GM20431 (cell line): ENCODE measurements around the gene ACAP3.

Source experiments
- in situ Hi-C: fragments of 300-500 bp; cut with MseI, MboI; formaldehyde crosslinking; loops from one replicate; pipeline ENCODE4 v1.15.0; 2020; ENCODE audit warnings: low sequenced_read_pairs; ENCODE audit not compliant: unreplicated experiment

Gene ACAP3

GRCh38 chr1:1304331-1305299 is 3.1 kb downstream of the ACAP3 start:
- in situ Hi-C loops = no loop called here

GRCh38 chr1:1303736-1304135 is 4.0 kb downstream of the ACAP3 start:
- in situ Hi-C loops = no loop called here

GRCh38 chr1:1302951-1303509 is 4.7 kb downstream of the ACAP3 start:
- in situ Hi-C loops = no loop called here

- in situ Hi-C loops = no loop called here
Observed at GRCh38 chr1:1302006-1302430, 5.7 kb downstream of the ACAP3 start.

- in situ Hi-C loops = no loop called here
Observed at GRCh38 chr1:1300352-1300739, 7.4 kb downstream of the ACAP3 start.

GRCh38 chr1:1299686-1300351 is 7.9 kb downstream of the ACAP3 start:
- in situ Hi-C loops = no loop called here

GRCh38 chr1:1298861-1299685 is 8.7 kb downstream of the ACAP3 start:
- in situ Hi-C loops = no loop called here

- in situ Hi-C loops = no loop called here
Observed at GRCh38 chr1:1297802-1298424, 9.8 kb downstream of the ACAP3 start.

GRCh38 chr1:1296070-1297061 is 11.4 kb downstream of the ACAP3 start:
- in situ Hi-C loops = no loop called here

GRCh38 chr1:1295154-1295923 is 12.4 kb downstream of the ACAP3 start:
- in situ Hi-C loops = no loop called here

- in situ Hi-C loops = no loop called here
Observed at GRCh38 chr1:1294250-1294890, 13.4 kb downstream of the ACAP3 start.

GRCh38 chr1:1293263-1294249 is 14.2 kb downstream of the ACAP3 start:
- in situ Hi-C loops = no loop called here

GRCh38 chr1:1292851-1293250 is 14.9 kb downstream of the ACAP3 start:
- in situ Hi-C loops = no loop called here

GRCh38 chr1:1292442-1292779 is 15.3 kb downstream of the ACAP3 start:
- in situ Hi-C loops = no loop called here

- in situ Hi-C loops = no loop called here
Observed at GRCh38 chr1:1291548-1292441, 15.9 kb downstream of the ACAP3 start.
